Endothelial cell of umbilical vein (primary cell): ENCODE measurements around the gene CLIC5. TPM values are rescaled to one million over a fixed set of nuclear protein-coding genes. Genes with fewer than 3 reads are reported as not detected.

ENCODE experiments used
- BruUV-seq: library from RNA; stranded (reverse); fragments of 400-500 nt; replicated peaks from 2 replicates; lab custom pipeline; 2021; lab: Mats Ljungman, UMichigan
- CTCF ChIA-PET: fragments of 300-600, 350-600 bp; sonication (Branson Sonifier 250); formaldehyde crosslinking; loops from one replicate; lab custom pipeline; 2021; ENCODE audit warnings: antibody characterized with exemption, inconsistent platforms; lab: Charles Lee
- POLR2A ChIA-PET: fragments of 300-600, 350-600 bp; sonication (Branson Sonifier 250); formaldehyde crosslinking; loops from one replicate; lab custom pipeline; 2021; ENCODE audit warnings: antibody characterized with exemption, inconsistent platforms; lab: Charles Lee
- DNase-seq: peaks from one replicate; pipeline ENCODE4 v3.0.0-alpha.2; 2011; ENCODE audit warnings: low read depth, low spot score
- FAIRE-seq: peaks from 2 replicates; lab custom pipeline; 2011; peaks lifted over from hg19 to GRCh38; lab: Jason Lieb, UNC
- H2AFZ ChIP-seq: 2 replicates; pipeline ENCODE4 v1.6.0; 2012; ENCODE audit warnings: low read depth, low read length, control low read depth, inconsistent platforms
- H3K27ac ChIP-seq: 2 replicates; pipeline ENCODE4 v1.5.1; 2011; ENCODE audit warnings: low read depth, mild to moderate bottlenecking, control low read depth, low read length, moderate library complexity; ENCODE audit not compliant: insufficient read depth
- H3K27me3 ChIP-seq, 2 experiments: 2 replicates each; pipeline versions ENCODE4 v1.6.0 to v1.6.1; 2011; ENCODE audit warnings: low read length in 2 of 2, mixed read lengths in 1 of 2; ENCODE audit not compliant: control insufficient read depth in 2 of 2, insufficient read depth in 2 of 2
- H3K36me3 ChIP-seq, 2 experiments: 2 replicates in 1 of 2; 3 replicates in 1 of 2; pipeline ENCODE4 v1.5.1; 2011; ENCODE audit warnings: low read length in 2 of 2, mild to moderate bottlenecking in 1 of 2, moderate library complexity in 1 of 2; ENCODE audit not compliant: control insufficient read depth in 2 of 2, insufficient read depth in 2 of 2; ENCODE audit errors: extremely low read depth in 1 of 2
- H3K4me1 ChIP-seq: 3 replicates; pipeline ENCODE4 v1.5.1; 2011; ENCODE audit warnings: mild to moderate bottlenecking, low read length; ENCODE audit not compliant: control insufficient read depth, insufficient read depth; ENCODE audit errors: extremely low read depth
- H3K4me2 ChIP-seq: 2 replicates; pipeline ENCODE4 v1.6.1; 2011; ENCODE audit warnings: low read length, control low read depth, mixed read lengths; ENCODE audit not compliant: insufficient read depth
- H3K4me3 ChIP-seq, 3 experiments: fragments of 200-600 bp in 1 of 3; sonication (generic), shearing (Covaris generic) in 1 of 3; replicated peaks in 1 of 3; 2 replicates each; pipeline ENCODE4 v1.5.1; 2011 to 2016; ENCODE audit warnings: control low read depth in 3 of 3, low read length in 3 of 3, mild to moderate bottlenecking in 2 of 3, inconsistent platforms in 1 of 3, low read depth in 1 of 3, moderate library complexity in 1 of 3; ENCODE audit not compliant: insufficient read depth in 1 of 3
- H3K79me2 ChIP-seq: 2 replicates; pipeline ENCODE4 v1.6.0; 2012; ENCODE audit warnings: low read length, inconsistent platforms; ENCODE audit not compliant: control insufficient read depth, insufficient read depth
- H3K9ac ChIP-seq: replicated peaks from 2 replicates; pipeline ENCODE3; 2011; ENCODE audit warnings: low read length, control low read depth; ENCODE audit not compliant: insufficient read depth; ENCODE audit errors: extremely low read depth
- H3K9me1 ChIP-seq: replicated peaks from 3 replicates; pipeline ENCODE4 v1.6.0; 2011; ENCODE audit warnings: mild to moderate bottlenecking, low read length; ENCODE audit not compliant: control insufficient read depth, insufficient read depth; ENCODE audit errors: extremely low read depth
- H3K9me3 ChIP-seq: replicated peaks from 2 replicates; pipeline ENCODE4 v1.5.1; 2012; ENCODE audit warnings: low read length, inconsistent platforms; ENCODE audit not compliant: control insufficient read depth, insufficient read depth
- H4K20me1 ChIP-seq: replicated peaks from 2 replicates; pipeline ENCODE3; 2011; ENCODE audit warnings: mild to moderate bottlenecking, low read length; ENCODE audit not compliant: control insufficient read depth, insufficient read depth; ENCODE audit errors: extremely low read depth
- CTCF ChIP-seq, 2 donors: IDR thresholded peaks; 1 replicate in 1 of 2; 2 replicates in 1 of 2; pipeline ENCODE4 v1.5.1; 2011; ENCODE audit warnings: low read length in 2 of 2, mild to moderate bottlenecking in 2 of 2, moderate library complexity in 2 of 2, control low read depth in 1 of 2, inconsistent platforms in 1 of 2, low read depth in 1 of 2; ENCODE audit not compliant: insufficient read depth in 1 of 2; ENCODE audit errors: extremely low read depth in 1 of 2
- FOS ChIP-seq: IDR thresholded peaks from 2 replicates; pipeline ENCODE4 v1.6.1; 2011; ENCODE audit warnings: mild to moderate bottlenecking, low read length, moderate library complexity, borderline replicate concordance; ENCODE audit not compliant: insufficient read depth
- GATA2 ChIP-seq: IDR thresholded peaks from 2 replicates; pipeline ENCODE4 v1.7.0; 2011; ENCODE audit warnings: low read depth, mild to moderate bottlenecking, moderate library complexity, mixed read lengths, low read length; ENCODE audit not compliant: insufficient read length, insufficient read depth
- JUN ChIP-seq: IDR thresholded peaks from 2 replicates; pipeline ENCODE4 v1.6.1; 2011; ENCODE audit warnings: borderline replicate concordance, low read depth; ENCODE audit not compliant: insufficient read length, insufficient read depth
- MAX ChIP-seq: IDR thresholded peaks from 2 replicates; pipeline ENCODE4 v1.6.1; 2011; ENCODE audit not compliant: insufficient read depth, insufficient read length
- MYC ChIP-seq: IDR thresholded peaks from one replicate; pipeline ENCODE4 v1.6.1; 2011; ENCODE audit warnings: mild to moderate bottlenecking, low read depth, low read length
- POLR2AphosphoS5 ChIP-seq: IDR thresholded peaks from 2 replicates; pipeline ENCODE4 v1.6.1; 2012; ENCODE audit warnings: low read depth, mild to moderate bottlenecking, control low read depth, low read length, moderate library complexity; ENCODE audit not compliant: insufficient read depth
- dilution Hi-C: fragments of 300-500 bp; cut with MboI; formaldehyde crosslinking; loops from one replicate; pipeline ENCODE4 v1.15.0; 2019; ENCODE audit warnings: low sequenced_read_pairs; ENCODE audit not compliant: extremely low pct_ligation_motif_present
- intact Hi-C: fragments of 100-400 bp; cut with micrococcal nuclease; formaldehyde crosslinking; loops from one replicate; pipeline ENCODE4 v1.10.0; 2022
- polyA plus RNA-seq, 4 experiments: library from polyadenylated mRNA; depleted of rRNA in 3 of 4; stranded (reverse) in 3 of 4; unstranded in 1 of 4; fragments of >200 nt; gene quantifications; 2 replicates each; pipeline versions ENCODE4 v1.2.1 to v1.2.3, GENCODE V29; 2011 to 2012; ENCODE audit warnings: missing spikeins in 1 of 4
- total RNA-seq: library from RNA; stranded (reverse); gene quantifications from 2 replicates; pipeline ENCODE4 v1.2.3, GENCODE V29; 2021

Gene CLIC5
- total and polyA plus RNA-seq, 2 donors (not counting 3 experiments of a cell fraction or from before 2014, with no cell fraction given), result 0.07 TPM; not detected in 1

DNA sequence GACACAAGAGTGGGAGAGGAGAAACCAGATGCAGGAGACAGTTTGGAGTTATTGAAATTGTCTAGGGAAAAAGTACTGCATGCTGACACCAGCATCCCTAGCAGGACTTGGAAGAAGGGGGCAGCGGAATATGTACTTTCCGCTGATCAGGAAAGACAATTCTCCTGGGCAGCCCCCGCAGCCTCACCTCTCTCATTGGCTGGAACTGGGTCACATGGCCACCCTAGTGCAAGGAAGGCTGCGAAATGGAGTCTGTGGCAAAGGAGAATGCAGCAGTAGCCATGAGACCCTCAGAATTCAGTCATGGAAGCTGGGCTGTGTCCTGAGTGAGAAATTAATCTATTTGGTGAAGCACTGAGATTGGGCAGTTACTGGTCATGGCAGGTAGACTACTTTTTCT, 131.3 kb downstream of the CLIC5 start:
- CTCF ChIA-PET, result no interaction called here
- POLR2A ChIA-PET, result no interaction called here
- Histone ChIP-seq H3K36me3 (no peaks in the 10 kb centered on the region), H3K27ac (no peak overlapping the region), H3K4me2 (no peak overlapping the region), H3K4me1 (no peaks in the 10 kb centered on the region), H3K79me2 (no peaks in the 10 kb centered on the region), H3K4me3 (no peak overlapping the region), H3K9me1 (no peaks in the 10 kb centered on the region), H2AFZ (no peak overlapping the region), H3K9me3 (no peaks in the 10 kb centered on the region), H3K27me3 (no peaks in the 10 kb centered on the region), H3K9ac (no peak overlapping the region), H4K20me1 (no peaks in the 10 kb centered on the region)
- BruUV-seq, result no TSS peak
- intact Hi-C loops, result no loop called here
- FAIRE-seq (no peak), DNase-seq (no peak)
- dilution Hi-C loops, result no loop called here
- TF ChIP-seq POLR2AphosphoS5, result no peak

GRCh38 chr6:45882671-45883070, 133.0 kb downstream of the CLIC5 start:
- no TSS peak for BruUV-seq
- no peaks in the 10 kb centered on the region for H3K9me1 ChIP-seq
- H3K27me3 ChIP-seq, result no peaks in the 10 kb centered on the region
- TF ChIP-seq POLR2AphosphoS5, result no peak
- TF ChIP-seq CTCF (IDR thresholded peaks at IDR 0.05; ENCODE audit: extremely low read depth in 1 of 2, insufficient read depth in 1 of 2, low read depth in 1 of 2, low read length in 2 of 2), result no peak
- TF ChIP-seq MAX, result no peak
- TF ChIP-seq MYC, result no peak
- TF ChIP-seq FOS, result no peak
- TF ChIP-seq JUN, result no peak
- TF ChIP-seq GATA2, result no peak
- H4K20me1 ChIP-seq, result no peaks in the 10 kb centered on the region
- intact Hi-C loops (no loop called here), dilution Hi-C loops (no loop called here)
- DNase-seq, result no peak
- H3K4me1 ChIP-seq, result no peaks in the 10 kb centered on the region
- H3K79me2 ChIP-seq, result no peaks in the 10 kb centered on the region
- no peak overlapping the region for H2AFZ ChIP-seq
- ChIA-PET POLR2A (no interaction called here), CTCF (no interaction called here)
- no peak overlapping the region for H3K4me3 ChIP-seq
- H3K9ac ChIP-seq, result no peak overlapping the region
- H3K27ac ChIP-seq, result no peak overlapping the region
- no peak for FAIRE-seq
- H3K4me2 ChIP-seq, result no peak overlapping the region
- no peaks in the 10 kb centered on the region for H3K36me3 ChIP-seq
- H3K9me3 ChIP-seq, result no peaks in the 10 kb centered on the region
